Eye (tissue), 1 donor: ENCODE results near the gene DLK2.
A peak's percentile ranks its signal among the peaks of the same experiment; 100 is the strongest.
"Not testable (repeated sequence)": the region's sequence is repeated elsewhere in the genome, so short reads cannot be mapped to it uniquely, and the experiment has no call there.

Experiments used
- DNase-seq: peaks from one replicate; pipeline ENCODE4 v3.0.0-alpha.2; 2015

DLK2 gene

GRCh38 chr6:43455531-43456428, at the start of gene DLK2:
DLK2 (minus strand) TSS chr6:43455548; CDS start chr6:43454825, 723 bp downstream.
- DNase-seq, result peak; percentile 70

DNA sequence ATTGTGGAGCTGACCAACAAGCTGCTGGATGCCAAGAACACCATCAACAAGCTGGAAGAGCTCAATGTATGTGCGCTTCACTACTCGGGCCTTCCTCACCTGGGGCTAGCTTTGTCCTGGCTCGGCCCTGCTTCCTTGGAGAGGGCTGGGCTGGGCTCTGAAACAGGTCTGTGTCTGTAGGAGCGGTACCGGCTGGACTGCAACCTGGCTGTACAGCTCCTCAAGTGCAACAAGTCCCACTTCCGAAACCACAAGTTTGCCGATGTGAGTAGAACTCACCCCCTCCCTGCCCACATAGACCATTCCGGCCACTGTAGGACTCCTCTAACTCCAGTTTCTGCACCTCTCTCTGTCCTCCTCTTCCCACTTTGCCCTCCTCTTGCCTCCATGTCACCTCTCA, 48.1 kb upstream of the DLK2 start:
- no peak for DNase-seq

GRCh38 chr6:43502666-43503065, 47.3 kb upstream of the DLK2 start:
- DNase-seq, result no peak

- DNase-seq, result no peak
Observed at GRCh38 chr6:43500921-43501320, 45.6 kb upstream of the DLK2 start.

- DNase-seq, result no peak
Observed at GRCh38 chr6:43499028-43499815, 43.9 kb upstream of the DLK2 start.

GRCh38 chr6:43498291-43498690, 42.9 kb upstream of the DLK2 start:
- DNase-seq, result not testable (repeated sequence)

GRCh38 chr6:43497689-43498088, 42.3 kb upstream of the DLK2 start:
- no peak for DNase-seq

GRCh38 chr6:43497129-43497396, 41.7 kb upstream of the DLK2 start:
- no peak for DNase-seq

- peak; percentile 53 for DNase-seq
Observed at GRCh38 chr6:43496370-43497128, 41.2 kb upstream of the DLK2 start.

DNA sequence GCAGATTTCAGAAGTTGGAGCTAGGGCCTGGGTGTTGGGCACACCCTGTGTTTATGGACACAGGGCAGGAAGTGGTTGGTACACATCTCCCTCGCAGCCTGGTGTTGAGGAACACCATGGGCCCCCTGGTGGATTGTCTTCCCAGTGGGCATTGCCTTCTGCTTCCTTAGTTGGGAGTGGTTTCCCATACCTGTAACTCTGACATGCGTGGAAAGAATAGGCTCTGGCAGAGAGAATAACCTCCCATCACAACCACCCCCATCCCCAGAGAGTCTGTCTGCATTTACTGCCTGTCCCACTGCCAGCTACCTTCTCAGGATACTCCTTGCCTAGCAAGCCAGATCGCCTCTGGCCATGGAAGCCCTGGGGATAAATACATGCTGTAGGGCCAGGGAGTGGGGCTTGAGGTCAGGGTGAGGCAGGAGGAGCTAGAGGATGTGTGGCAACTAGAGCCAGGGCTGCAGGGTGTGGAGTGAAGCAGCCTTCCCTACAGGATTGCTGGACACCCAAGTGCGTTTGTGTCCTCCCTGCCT, 40.1 kb upstream of the DLK2 start:
- no peak for DNase-seq

DNA sequence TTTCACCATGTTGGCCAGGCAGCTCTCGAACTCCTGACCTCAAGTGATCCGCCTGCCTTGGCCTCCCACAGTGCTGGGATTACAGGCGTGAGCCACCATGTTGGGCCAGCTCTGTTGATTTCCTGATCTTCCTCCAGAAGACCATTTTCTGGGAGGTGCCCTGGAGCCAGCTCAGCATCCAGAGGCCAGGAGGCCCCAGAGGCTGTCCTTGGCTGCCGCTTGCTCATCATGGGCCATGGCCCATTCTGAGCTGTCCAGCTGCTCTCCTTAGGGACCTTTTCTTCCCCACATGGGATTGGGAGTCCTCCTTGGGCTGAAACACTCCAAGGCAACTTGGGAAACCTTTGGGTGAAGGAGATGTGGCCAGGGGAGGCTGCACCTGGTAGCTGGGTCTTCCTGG, 39.4 kb upstream of the DLK2 start:
- DNase-seq, result no peak

DNA sequence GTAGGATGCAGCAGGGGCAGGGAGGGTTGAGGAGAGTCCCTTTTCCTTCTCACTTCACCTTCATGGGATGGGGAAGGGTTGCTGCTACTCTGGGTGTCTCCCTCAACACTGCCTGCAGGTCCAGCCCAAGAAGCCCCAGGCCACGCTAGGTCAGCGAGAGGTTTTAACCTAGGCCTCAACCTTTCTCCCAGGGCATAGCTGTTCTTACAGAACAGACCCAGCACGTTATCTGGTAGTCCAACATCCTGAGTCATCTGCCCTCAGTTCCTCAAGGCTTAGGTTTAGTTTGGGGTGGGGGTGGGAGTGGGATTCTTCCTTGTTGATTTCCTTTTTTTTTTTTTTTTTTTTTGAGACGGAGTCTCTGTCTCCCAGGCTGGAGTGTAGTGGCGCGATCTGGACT, 39.0 kb upstream of the DLK2 start:
- no peak for DNase-seq

DNA sequence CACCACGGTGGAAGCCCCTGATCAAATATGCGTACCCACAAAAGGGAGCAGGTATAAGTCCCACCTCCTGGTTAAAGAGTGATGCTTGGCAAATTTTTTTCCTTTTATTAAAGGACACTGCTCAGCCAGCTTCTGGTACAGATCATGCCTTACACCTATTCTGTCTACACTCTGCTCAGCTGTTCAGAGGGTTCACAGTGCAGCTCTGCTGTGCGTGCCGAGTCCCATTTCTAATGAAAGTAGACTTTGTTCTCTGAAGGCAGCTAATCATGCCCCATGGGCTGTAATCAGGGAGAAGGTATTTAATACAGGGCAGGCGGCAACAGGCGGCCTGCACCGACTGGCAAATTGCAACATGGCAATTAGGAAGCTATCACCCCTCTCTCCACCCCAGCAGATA, 38.5 kb upstream of the DLK2 start:
- no peak for DNase-seq

DNA sequence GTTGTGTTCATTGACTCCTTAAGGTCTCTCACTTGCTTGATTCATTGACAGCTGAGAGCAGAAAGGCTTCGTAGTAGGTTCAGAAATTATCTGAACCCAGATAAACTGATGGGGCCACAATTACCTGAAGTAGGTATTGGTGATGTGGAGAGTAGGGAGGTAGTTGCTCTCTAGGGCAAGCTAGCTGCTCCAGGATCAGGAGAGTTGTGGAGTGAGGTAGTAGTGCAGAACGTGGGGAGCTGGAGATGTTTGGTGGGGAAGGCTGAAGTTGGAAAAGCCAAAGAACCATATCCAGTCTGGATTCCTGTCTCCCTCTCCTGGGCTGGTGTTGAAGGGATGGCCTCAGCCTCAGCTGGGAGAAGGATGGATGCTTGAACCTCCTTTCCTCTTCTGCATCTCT, 37.9 kb upstream of the DLK2 start:
- no peak for DNase-seq

DNA sequence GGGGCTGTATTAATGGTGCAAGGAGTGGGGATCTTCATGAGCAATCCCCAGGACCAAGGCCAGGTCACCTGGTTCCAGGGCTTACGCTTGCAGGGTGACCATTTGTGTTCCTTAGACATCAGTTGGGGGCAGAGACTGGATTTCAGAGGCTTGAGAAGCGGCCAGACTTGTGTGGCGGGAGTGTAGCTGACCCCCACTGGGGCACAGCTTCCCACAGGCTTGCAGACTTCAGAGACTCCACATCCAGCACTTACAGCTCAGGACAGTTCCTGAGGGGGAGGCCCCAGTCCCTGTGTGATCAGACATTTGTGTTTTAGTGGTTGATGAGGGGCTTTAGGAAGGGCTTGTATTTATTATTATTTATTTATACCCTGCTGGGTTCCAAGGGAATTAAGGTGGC, 37.3 kb upstream of the DLK2 start:
- DNase-seq, result no peak

DNA sequence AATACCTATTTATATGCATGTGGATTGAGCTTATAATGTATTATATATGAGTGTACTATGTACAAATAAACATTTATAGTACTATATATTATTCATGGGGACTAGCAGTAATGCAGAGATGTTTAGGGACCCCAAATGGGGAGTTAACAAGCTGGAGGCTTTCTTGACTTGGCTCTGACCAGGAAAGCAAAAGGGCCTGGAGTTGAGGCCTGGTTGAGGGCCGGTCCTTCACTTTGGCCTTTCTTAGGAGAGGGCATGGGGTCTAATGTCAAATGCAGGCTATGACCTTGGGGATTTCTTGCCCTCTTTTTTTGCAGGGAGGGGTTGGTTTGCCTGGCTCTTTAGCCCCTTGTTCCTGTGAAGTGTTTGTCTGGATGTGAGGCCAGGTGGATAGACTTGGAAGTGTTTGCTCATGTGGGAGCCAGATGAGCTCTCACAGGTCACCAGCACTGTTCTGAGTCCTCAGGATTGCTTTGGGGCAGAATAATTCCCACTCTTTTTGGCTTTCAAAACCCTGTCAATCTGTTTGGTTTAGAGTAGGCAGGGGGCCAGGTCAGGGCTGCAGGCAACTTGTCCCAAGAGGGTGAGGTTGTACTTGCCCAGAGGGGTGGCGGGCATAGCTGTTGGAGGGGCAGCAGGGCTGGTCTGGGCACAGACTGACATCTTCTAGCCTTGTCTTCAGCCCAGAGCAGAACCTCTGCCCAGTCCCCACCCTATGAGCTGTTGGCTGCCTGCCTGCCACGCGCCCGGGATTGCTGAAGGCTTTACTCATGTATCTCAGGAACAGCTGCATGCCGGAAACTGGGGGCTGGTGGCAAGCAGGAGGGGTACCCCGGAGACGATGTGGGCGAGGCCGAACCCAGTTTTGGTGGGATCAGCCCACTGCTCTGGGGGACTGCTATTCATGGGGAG, 36.7 kb upstream of the DLK2 start:
- DNase-seq, result peak; percentile 28

- DNase-seq, result no peak
Observed at GRCh38 chr6:43490523-43490939, 35.2 kb upstream of the DLK2 start.

DNA sequence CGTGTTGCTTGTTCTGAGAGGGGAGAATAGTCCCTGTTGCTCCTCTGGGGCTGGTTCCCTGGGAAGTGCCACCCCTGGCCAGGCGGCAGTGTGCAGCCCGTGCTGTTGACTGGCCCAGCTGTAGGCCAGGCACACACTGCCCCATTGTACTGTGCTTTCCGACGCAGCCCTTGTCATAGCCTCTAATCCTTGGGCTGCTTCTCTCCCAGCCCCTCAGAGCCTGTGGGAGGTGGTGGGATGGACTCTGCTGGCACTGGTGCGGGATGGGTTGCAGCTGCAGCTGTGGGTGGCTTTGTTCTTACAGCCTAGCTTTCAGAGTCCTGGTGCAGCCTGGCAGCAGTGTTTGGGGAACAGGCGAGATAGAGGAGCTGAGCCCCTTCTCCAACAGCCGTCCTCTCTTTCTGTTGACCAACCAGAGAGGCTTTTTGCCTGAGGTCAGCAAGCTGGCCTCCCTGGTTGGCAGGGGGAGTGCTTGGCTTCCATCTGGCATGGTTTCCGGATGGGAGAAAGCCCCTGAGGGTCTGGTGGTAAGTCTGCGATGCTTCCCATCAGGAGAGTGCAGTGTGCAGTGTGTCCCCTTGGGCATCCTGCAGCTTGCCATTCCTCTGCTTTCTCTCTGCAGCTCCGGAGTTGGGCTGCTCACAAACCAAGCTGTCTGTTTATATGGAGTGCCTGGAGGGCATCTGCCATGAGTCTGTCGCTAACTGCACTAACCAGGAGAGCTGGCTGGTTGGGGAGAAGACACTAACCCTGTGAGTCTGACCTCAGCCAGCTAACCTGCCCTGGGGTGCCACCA, 34.1 kb upstream of the DLK2 start:
- peak; percentile 62 for DNase-seq

- no peak for DNase-seq
Observed at GRCh38 chr6:43488667-43489276, 33.4 kb upstream of the DLK2 start.

- no peak for DNase-seq
Observed at GRCh38 chr6:43481591-43482236, 26.4 kb upstream of the DLK2 start.
